Measurements from ENCODE around the gene BLCAP. TPM values are rescaled to one million over a fixed set of nuclear protein-coding genes. Genes with fewer than 3 reads are reported as not detected.

The BLCAP gene
- total and polyA plus RNA-seq, 2 of the 4 experiments (the other 2 are of a cell fraction), result 17.7 to 67.3 TPM

DNA sequence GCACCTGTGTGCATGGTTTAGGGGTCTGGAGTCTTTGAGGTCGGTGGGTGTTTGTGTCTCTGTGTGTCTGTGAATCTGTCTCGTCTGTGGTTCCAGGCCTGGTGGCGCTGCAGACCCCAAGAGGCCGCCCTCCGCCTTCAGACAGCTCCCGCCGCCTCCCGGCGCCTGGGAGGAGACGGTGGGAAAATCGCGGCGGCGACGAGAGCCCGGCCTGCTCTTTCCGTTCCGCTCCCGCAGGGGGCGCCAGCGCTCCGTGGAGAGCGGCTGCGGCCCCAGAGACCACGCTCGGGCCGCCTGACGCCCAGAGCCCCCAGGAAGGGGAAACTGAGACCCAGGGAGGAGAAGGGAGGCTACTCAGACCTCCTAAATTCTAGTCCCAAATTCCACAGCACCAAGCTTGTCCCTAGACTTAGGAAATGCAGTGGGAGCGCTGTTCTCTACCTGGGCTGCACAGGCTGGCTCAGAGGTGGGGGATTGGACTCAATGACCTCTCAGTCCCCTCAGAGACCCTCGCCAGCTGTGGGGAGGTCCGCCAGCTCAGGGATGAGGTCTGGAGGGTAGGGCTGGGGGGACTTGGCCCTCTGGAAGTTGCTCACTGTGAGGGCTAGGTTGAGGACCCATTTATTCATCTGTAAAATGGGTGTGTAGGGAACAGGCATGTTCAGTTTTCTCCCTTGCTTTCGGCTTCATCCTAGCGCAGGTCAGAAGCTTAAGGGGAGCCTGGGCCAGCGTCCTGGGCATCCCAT lies 36.9 kb upstream of the BLCAP start:
- H4K20me1 ChIP-seq (ENCODE audit: insufficient read depth, low read length), result peaks cover 7% of the 10 kb centered on the region; the same call in 1 of the 2 replicates
- H3K23ac ChIP-seq (ENCODE audit: low read depth, low read length), result no peak overlapping the region
- H3K9me3 ChIP-seq (ENCODE audit: control insufficient read depth, insufficient read depth, low read length), result no peaks in the 10 kb centered on the region
- intact Hi-C loops (cut with micrococcal nuclease), result loop anchor here (1.0 to 2.0 kb wide), 4 partner anchors 332 to 727 kb away; no protein-coding TSS in a partner anchor
- peak overlapping the region; percentile 35 for H2AK9ac ChIP-seq (replicated peaks; ENCODE audit: low read depth, low read length, poor library complexity)
- H4K8ac ChIP-seq (ENCODE audit: low read depth in 2 of 2, low read length in 2 of 2), result no peak overlapping the region
- ChIA-PET POLR2A (ENCODE audit: unreplicated experiment) (no interaction called here), CTCF (interaction anchor here (0.5 to 1.3 kb wide), 11 partner anchors 211 to 657 kb away, joined by 3 to 4 read pairs (median 3); no protein-coding TSS in a partner anchor)
- H3K4me2 ChIP-seq (ENCODE audit: low read depth, low read length), result no peak overlapping the region
- WGBS, 2 experiments (ENCODE audit: extremely low coverage in 2 of 2, insufficient read length in 1 of 2), result 4% methylated on average over 18 of the region's 34 CpGs; no CpG with 5 or more reads in 1 of the 2 experiments
- no peak overlapping the region for H2BK120ac ChIP-seq (ENCODE audit: low read depth, low read length)
- no peak for DNase-seq
- H4K91ac ChIP-seq (ENCODE audit: insufficient read depth, low read depth, low read length), result no peak overlapping the region
- peaks cover 53% of the 10 kb centered on the region for H3K27me3 ChIP-seq (ENCODE audit: control insufficient read depth, insufficient read depth, low read length)
- H2AK5ac ChIP-seq (ENCODE audit: low read depth, low read length), result no peak overlapping the region
- H2BK20ac ChIP-seq (ENCODE audit: low read depth, low read length), result no peak overlapping the region
- H3K36me3 ChIP-seq (ENCODE audit: control insufficient read depth, insufficient read depth, low read length), result no peaks in the 10 kb centered on the region
- peak; percentile 96 for ATAC-seq (ENCODE audit: low read depth)
- no peak overlapping the region for H3K4me3 ChIP-seq (ENCODE audit: insufficient read depth, low read depth, low read length)
- H3K18ac ChIP-seq (ENCODE audit: low read depth, low read length), result no peak overlapping the region
- dilution Hi-C loops (cut with HindIII; ENCODE audit: low sequenced_read_pairs, unreplicated experiment), result no loop called here
- no peaks in the 10 kb centered on the region for H3K9me1 ChIP-seq (ENCODE audit: insufficient read depth, low read length)
- no peak overlapping the region for H4K5ac ChIP-seq (ENCODE audit: low read depth, low read length)
- no peak overlapping the region for H3K14ac ChIP-seq (replicated peaks; ENCODE audit: low read depth, low read length)
- no peak overlapping the region for H3K56ac ChIP-seq (ENCODE audit: extremely low read depth, insufficient read depth, low read length)
- H2BK5ac ChIP-seq (ENCODE audit: low read depth, low read length, poor library complexity, severe bottlenecking), result no peak overlapping the region
- H3K4me1 ChIP-seq (ENCODE audit: control insufficient read depth, insufficient read depth, low read length), result no peaks in the 10 kb centered on the region; the same call in 1 of the 2 replicates
- H2AFZ ChIP-seq (replicated peaks; ENCODE audit: low read length, poor library complexity), result peak overlapping the region; percentile 73
- in situ Hi-C loops (cut with MboI; ENCODE audit: low sequenced_read_pairs), result loop anchor here (5.0 to 10.0 kb wide), 3 partner anchors 428 to 660 kb away; no protein-coding TSS in a partner anchor
- H3K4ac ChIP-seq (ENCODE audit: low read depth, low read length), result no peak overlapping the region
- no peak overlapping the region for H3K27ac ChIP-seq (ENCODE audit: insufficient read depth, low read length)
- H3K9ac ChIP-seq (ENCODE audit: low read depth, low read length), result no peak overlapping the region
- no peak overlapping the region for H2BK15ac ChIP-seq (ENCODE audit: low read depth, low read length)
- no TSS peak for BruUV-seq (replicated peaks)
- no peaks in the 10 kb centered on the region for H3K79me1 ChIP-seq (ENCODE audit: low read depth in 1 of 2, low read length in 2 of 2)
- no peak for TF ChIP-seq NFE2L2 (IDR thresholded peaks at IDR 0.05; ENCODE audit: low read depth, low read length)
- TF ChIP-seq CTCF (conservative IDR thresholded peaks at IDR 0.05; ENCODE audit: low read depth, low read length), result peak; percentile 95
- no peak for TF ChIP-seq MXI1 (IDR thresholded peaks at IDR 0.05; ENCODE audit: borderline replicate concordance, low read depth, low read length)
- TF ChIP-seq SMC3 (IDR thresholded peaks at IDR 0.05; ENCODE audit: low read depth, low read length), result peak; percentile 89
- TF ChIP-seq MAFK (IDR thresholded peaks at IDR 0.05; ENCODE audit: low read depth, low read length), result no peak
- no peak for TF ChIP-seq BHLHE40 (IDR thresholded peaks at IDR 0.05; ENCODE audit: low read depth, low read length)
- TF ChIP-seq MAZ (IDR thresholded peaks at IDR 0.05; ENCODE audit: borderline replicate concordance, low read depth, low read length), result no peak
- TF ChIP-seq RFX5 (IDR thresholded peaks at IDR 0.05; ENCODE audit: low read depth, low read length), result no peak
- no peak for TF ChIP-seq FOS (IDR thresholded peaks at IDR 0.05; ENCODE audit: low read depth, low read length)
- peak; percentile 95 for TF ChIP-seq RAD21 (IDR thresholded peaks at IDR 0.05; ENCODE audit: low read length)
- no peak for TF ChIP-seq CEBPB (IDR thresholded peaks at IDR 0.05; ENCODE audit: low read depth, low read length)
- no peak for TF ChIP-seq RCOR1 (IDR thresholded peaks at IDR 0.05; ENCODE audit: insufficient replicate concordance, low read length)
- TF ChIP-seq, protein P1, sequence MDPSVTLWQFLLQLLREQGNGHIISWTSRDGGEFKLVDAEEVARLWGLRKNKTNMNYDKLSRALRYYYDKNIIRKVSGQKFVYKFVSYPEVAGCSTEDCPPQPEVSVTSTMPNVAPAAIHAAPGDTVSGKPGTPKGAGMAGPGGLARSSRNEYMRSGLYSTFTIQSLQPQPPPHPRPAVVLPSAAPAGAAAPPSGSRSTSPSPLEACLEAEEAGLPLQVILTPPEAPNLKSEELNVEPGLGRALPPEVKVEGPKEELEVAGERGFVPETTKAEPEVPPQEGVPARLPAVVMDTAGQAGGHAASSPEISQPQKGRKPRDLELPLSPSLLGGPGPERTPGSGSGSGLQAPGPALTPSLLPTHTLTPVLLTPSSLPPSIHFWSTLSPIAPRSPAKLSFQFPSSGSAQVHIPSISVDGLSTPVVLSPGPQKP (IDR thresholded peaks at IDR 0.05; ENCODE audit: borderline replicate concordance, low read depth, low read length), result no peak
- no peak for TF ChIP-seq CHD1 (IDR thresholded peaks at IDR 0.05; ENCODE audit: low read depth, low read length)
